Stimulated activated CD8-positive, alpha-beta memory T cell treated with anti-CD3 and anti-CD28 coated beads, Interleukin-7, amount 100 ng/mL, for 48 hours (primary cell): ENCODE results near the gene ETFA.
A peak's percentile ranks its signal among the peaks of the same experiment; 100 is the strongest.
"Not testable (repeated sequence)": the region's sequence is repeated elsewhere in the genome, so short reads cannot be mapped to it uniquely, and the experiment has no call there.

Experiments used
- DNase-seq, 2 donors: peaks; one replicate each; pipeline ENCODE4 v3.0.0-alpha.2; 2020; ENCODE audit warnings: low read depth in 1 of 2; ENCODE audit errors: extremely low read depth in 1 of 2

Gene ETFA

GRCh38 chr15:76327191-76328105 is 16.2 kb upstream of the ETFA start:
- DNase-seq = no peak

- DNase-seq = no peak
These were observed 14.4 kb upstream of the ETFA start for GRCh38 chr15:76325704-76326103.

GRCh38 chr15:76324066-76324465 is 12.8 kb upstream of the ETFA start:
- no peak for DNase-seq

- DNase-seq = no peak
These were observed 10.3 kb upstream of the ETFA start for GRCh38 chr15:76321602-76322001.

- DNase-seq = no peak
These were observed 9.9 kb upstream of the ETFA start for GRCh38 chr15:76321171-76321570.

- no peak for DNase-seq
These were observed 8.7 kb upstream of the ETFA start for GRCh38 chr15:76320012-76320411.

- DNase-seq = no peak
These were observed 2.5 kb upstream of the ETFA start for GRCh38 chr15:76313731-76314130.

GRCh38 chr15:76313175-76313567 is 1.9 kb upstream of the ETFA start:
- not testable (repeated sequence) for DNase-seq

GRCh38 chr15:76312540-76313174 is 1.4 kb upstream of the ETFA start:
- no peak for DNase-seq

GRCh38 chr15:76310475-76311099 is 682 bp downstream of the ETFA start:
- DNase-seq = no peak

GRCh38 chr15:76309601-76310330 is 1.5 kb downstream of the ETFA start:
- DNase-seq = no peak

- no peak for DNase-seq
These were observed 7.4 kb downstream of the ETFA start for GRCh38 chr15:76303909-76304308.

GRCh38 chr15:76299786-76300185 is 11.5 kb downstream of the ETFA start:
- no peak for DNase-seq

- no peak for DNase-seq
These were observed 12.3 kb downstream of the ETFA start for GRCh38 chr15:76298986-76299385.

- DNase-seq = not testable (repeated sequence)
These were observed 13.3 kb downstream of the ETFA start for GRCh38 chr15:76297951-76298350.

GRCh38 chr15:76296849-76297248 is 14.4 kb downstream of the ETFA start:
- DNase-seq = no peak

- not testable (repeated sequence) for DNase-seq
These were observed 16.8 kb downstream of the ETFA start for GRCh38 chr15:76294463-76294862.

GRCh38 chr15:76293361-76293760 is 17.9 kb downstream of the ETFA start:
- no peak for DNase-seq

GRCh38 chr15:76289582-76289981 is 21.7 kb downstream of the ETFA start:
- DNase-seq = no peak

- peak in 1 of 2 donors; percentile 5 for DNase-seq
These were observed 24.9 kb downstream of the ETFA start for GRCh38 chr15:76286271-76286879.
